Liver (tissue), 9 donors: Measurements from ENCODE around the gene DNAH2. TPM values are rescaled to one million over a fixed set of nuclear protein-coding genes. Genes with fewer than 3 reads are reported as not detected.

ENCODE experiments used
- DNase-seq: peaks from one replicate; pipeline ENCODE4 v3.0.0-alpha.2; 2017; ENCODE audit warnings: low spot score
- H3K27ac ChIP-seq, 2 donors: one replicate each; pipeline ENCODE4 v1.7.0; 2013; ENCODE audit warnings: inconsistent platforms in 2 of 2, low read length in 2 of 2, control low read depth in 1 of 2, low read depth in 1 of 2, mild to moderate bottlenecking in 1 of 2
- H3K27me3 ChIP-seq, 4 donors: one replicate each; pipeline versions ENCODE4 v1.6.1 to v1.7.0; 2013; ENCODE audit warnings: low read length in 3 of 4, inconsistent platforms in 1 of 4, mild to moderate bottlenecking in 1 of 4, moderate library complexity in 1 of 4; ENCODE audit not compliant: control insufficient read depth in 4 of 4, insufficient read depth in 4 of 4
- H3K36me3 ChIP-seq, 4 donors: one replicate each; pipeline versions ENCODE4 v1.6.1 to v1.7.0; 2013; ENCODE audit warnings: low read length in 3 of 4, mild to moderate bottlenecking in 3 of 4, low read depth in 1 of 4, moderate library complexity in 1 of 4; ENCODE audit not compliant: control insufficient read depth in 4 of 4, insufficient read depth in 3 of 4
- H3K4me1 ChIP-seq, 4 donors: one replicate each; pipeline versions ENCODE4 v1.6.1 to v1.7.0; 2013; ENCODE audit warnings: low read length in 3 of 4, mild to moderate bottlenecking in 3 of 4, moderate library complexity in 1 of 4; ENCODE audit not compliant: control insufficient read depth in 4 of 4, insufficient read depth in 4 of 4
- H3K4me3 ChIP-seq, 3 donors: one replicate each; pipeline versions ENCODE4 v1.6.1 to v1.7.0; 2013; ENCODE audit warnings: low read length in 3 of 3, control low read depth in 1 of 3, low read depth in 1 of 3, mild to moderate bottlenecking in 1 of 3
- H3K9ac ChIP-seq, 2 donors: one replicate each; pipeline ENCODE4 v1.7.0; 2013; ENCODE audit warnings: low read length in 2 of 2, mild to moderate bottlenecking in 2 of 2, moderate library complexity in 2 of 2, control low read depth in 1 of 2, low read depth in 1 of 2
- H3K9me3 ChIP-seq, 4 donors: one replicate each; pipeline versions ENCODE4 v1.6.1 to v1.7.0; 2013; ENCODE audit warnings: low read length in 3 of 4; ENCODE audit not compliant: control insufficient read depth in 4 of 4
- ATF3 ChIP-seq: IDR thresholded peaks from 2 replicates; pipeline ENCODE4 v1.6.1; 2016; ENCODE audit warnings: antibody characterized with exemption
- EGR1 ChIP-seq, 2 donors: IDR thresholded peaks; 2 replicates each; pipeline ENCODE4 v1.6.1; 2016 to 2018; ENCODE audit warnings: antibody characterized with exemption in 2 of 2, low read depth in 2 of 2
- FOXA1 ChIP-seq: IDR thresholded peaks from 2 replicates; pipeline ENCODE4 v1.6.1; 2016; ENCODE audit warnings: antibody characterized with exemption
- FOXA2 ChIP-seq: IDR thresholded peaks from 2 replicates; pipeline ENCODE4 v1.6.1; 2016; ENCODE audit warnings: antibody characterized with exemption
- GABPA ChIP-seq, 2 donors: IDR thresholded peaks in 1 of 2; conservative IDR thresholded peaks in 1 of 2; 2 replicates each; pipeline ENCODE4 v1.6.1; 2016; ENCODE audit warnings: antibody characterized with exemption in 2 of 2, mild to moderate bottlenecking in 1 of 2, moderate library complexity in 1 of 2
- HNF4A ChIP-seq, 2 donors: conservative IDR thresholded peaks; 2 replicates each; pipeline ENCODE4 v1.6.1; 2016; ENCODE audit warnings: antibody characterized with exemption in 2 of 2, mild to moderate bottlenecking in 2 of 2
- HNF4G ChIP-seq: IDR thresholded peaks from 2 replicates; pipeline ENCODE4 v1.6.1; 2016; ENCODE audit warnings: antibody characterized with exemption
- JUND ChIP-seq, 2 donors: IDR thresholded peaks; 2 replicates each; pipeline ENCODE4 v1.6.1; 2016; ENCODE audit warnings: antibody characterized with exemption in 2 of 2
- NR2F2 ChIP-seq: IDR thresholded peaks from 2 replicates; pipeline ENCODE4 v1.6.1; 2016; ENCODE audit warnings: antibody characterized with exemption
- RAD21 ChIP-seq, 2 donors: IDR thresholded peaks; 2 replicates each; pipeline ENCODE4 v1.6.1; 2016; ENCODE audit warnings: antibody characterized with exemption in 2 of 2, mild to moderate bottlenecking in 2 of 2
- REST ChIP-seq: IDR thresholded peaks from 2 replicates; pipeline ENCODE4 v1.6.1; 2016; ENCODE audit warnings: antibody characterized with exemption, mild to moderate bottlenecking
- RXRA ChIP-seq, 2 donors: IDR thresholded peaks; 2 replicates each; pipeline ENCODE4 v1.6.1; 2017 to 2018; ENCODE audit warnings: antibody characterized with exemption in 2 of 2, mild to moderate bottlenecking in 1 of 2
- SP1 ChIP-seq: IDR thresholded peaks from 2 replicates; pipeline ENCODE4 v1.6.1; 2018; ENCODE audit warnings: antibody characterized with exemption, mild to moderate bottlenecking
- TAF1 ChIP-seq: conservative IDR thresholded peaks from 2 replicates; pipeline ENCODE4 v1.6.1; 2016; ENCODE audit warnings: antibody characterized with exemption, mild to moderate bottlenecking
- YY1 ChIP-seq: IDR thresholded peaks from 2 replicates; pipeline ENCODE4 v1.6.1; 2016; ENCODE audit warnings: antibody characterized with exemption, mild to moderate bottlenecking
- ZBTB33 ChIP-seq: IDR thresholded peaks from 2 replicates; pipeline ENCODE4 v1.6.1; 2016; ENCODE audit warnings: antibody characterized with exemption
- WGBS: extraction: QIAGEN DNeasy Blood & Tissue Kit; methylation state at CpG from one replicate; pipeline ENCODE4 v1.1.7; 2013; 5-methylcytosine and 5-hydroxymethylcytosine counted together
- polyA plus RNA-seq, 2 donors: library from polyadenylated mRNA; stranded (reverse) in 1 of 2; unstranded in 1 of 2; fragments of 200-250 nt in 1 of 2; fragments of >200 nt in 1 of 2; fragmentation: Nextera tagmentation in 1 of 2; extraction: Ambion mirVana in 1 of 2; gene quantifications; one replicate each; pipeline versions ENCODE4 v1.2.1 to v1.2.3, GENCODE V29; 2013 to 2015
- total RNA-seq, 2 donors: library from RNA; depleted of rRNA; stranded (reverse); fragments of >200 nt; gene quantifications; one replicate each; pipeline ENCODE4 v1.2.3, GENCODE V29; 2014
- TF ChIP-seq, protein P1 (sequence below): IDR thresholded peaks from 2 replicates; pipeline ENCODE4 v1.6.1; 2016; ENCODE audit warnings: antibody characterized with exemption
- TF ChIP-seq, protein P2 (sequence below): fragments of 150-350 bp; IDR thresholded peaks from 2 replicates; pipeline ENCODE4 v1.5.1; 2017; ENCODE audit warnings: improper control_type of control experiment, low read depth, low read length; ENCODE audit not compliant: missing input control
- donor health status: healthy.
- donor health status: healthy.
- donor health status: healthy.
- donor health status: healthy.
- donor health status: healthy.

The DNAH2 gene
- total and polyA plus RNA-seq, 4 donors: under 0.01 to 0.25 (median 0.05) TPM

GRCh38 chr17:7686222-7687071, 31.1 kb upstream of the DNAH2 start:
- DNase-seq: peak; percentile 81
- H3K27me3 ChIP-seq: no peaks in the 10 kb centered on the region
- TF ChIP-seq JUND (IDR thresholded peaks at IDR 0.05) (peak; percentile 15 to 50), TAF1 (no peak), ZBTB33 (peak; percentile 23), SP1 (no peak), YY1 (peak; percentile 49), NR2F2 (no peak), HNF4A (conservative IDR thresholded peaks at IDR 0.05) (no peak), GABPA (IDR thresholded peaks at IDR 0.05 in 1 of 2, conservative IDR thresholded peaks at IDR 0.05 in 1 of 2) (peak; percentile 54 to 78), HNF4G (no peak), EGR1 (IDR thresholded peaks at IDR 0.05; ENCODE audit: low read depth in 2 of 2) (peak; percentile 53 to 65), RXRA (IDR thresholded peaks at IDR 0.05) (peak in 1 of 2 donors; percentile 14), FOXA1 (no peak), ATF3 (peak; percentile 29), REST (no peak), FOXA2 (no peak), RAD21 (IDR thresholded peaks at IDR 0.05) (no peak)
- TF ChIP-seq, protein P1, sequence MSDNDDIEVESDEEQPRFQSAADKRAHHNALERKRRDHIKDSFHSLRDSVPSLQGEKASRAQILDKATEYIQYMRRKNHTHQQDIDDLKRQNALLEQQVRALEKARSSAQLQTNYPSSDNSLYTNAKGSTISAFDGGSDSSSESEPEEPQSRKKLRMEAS: peak; percentile 75
- TF ChIP-seq, protein P2, sequence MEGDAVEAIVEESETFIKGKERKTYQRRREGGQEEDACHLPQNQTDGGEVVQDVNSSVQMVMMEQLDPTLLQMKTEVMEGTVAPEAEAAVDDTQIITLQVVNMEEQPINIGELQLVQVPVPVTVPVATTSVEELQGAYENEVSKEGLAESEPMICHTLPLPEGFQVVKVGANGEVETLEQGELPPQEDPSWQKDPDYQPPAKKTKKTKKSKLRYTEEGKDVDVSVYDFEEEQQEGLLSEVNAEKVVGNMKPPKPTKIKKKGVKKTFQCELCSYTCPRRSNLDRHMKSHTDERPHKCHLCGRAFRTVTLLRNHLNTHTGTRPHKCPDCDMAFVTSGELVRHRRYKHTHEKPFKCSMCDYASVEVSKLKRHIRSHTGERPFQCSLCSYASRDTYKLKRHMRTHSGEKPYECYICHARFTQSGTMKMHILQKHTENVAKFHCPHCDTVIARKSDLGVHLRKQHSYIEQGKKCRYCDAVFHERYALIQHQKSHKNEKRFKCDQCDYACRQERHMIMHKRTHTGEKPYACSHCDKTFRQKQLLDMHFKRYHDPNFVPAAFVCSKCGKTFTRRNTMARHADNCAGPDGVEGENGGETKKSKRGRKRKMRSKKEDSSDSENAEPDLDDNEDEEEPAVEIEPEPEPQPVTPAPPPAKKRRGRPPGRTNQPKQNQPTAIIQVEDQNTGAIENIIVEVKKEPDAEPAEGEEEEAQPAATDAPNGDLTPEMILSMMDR: no peak
- no peaks in the 10 kb centered on the region for H3K9me3 ChIP-seq
- H3K36me3 ChIP-seq: no peaks in the 10 kb centered on the region
- peak overlapping the region; percentile 93 to 98 for H3K9ac ChIP-seq
- peak overlapping the region; percentile 93 to 98 for H3K27ac ChIP-seq
- H3K4me3 ChIP-seq: peak overlapping the region; percentile 84 to 100 (median 85)
- WGBS: under 1% methylated on average over 30 of the region's 30 CpGs
- peaks cover 4 to 31% (median 24%) of the 10 kb centered on the region in 4 donors for H3K4me1 ChIP-seq
